ENCODE results near the gene FOXJ2.

- TF ChIP-seq CTCF (IDR thresholded peaks at IDR 0.05) (no peak), POLR2A (IDR thresholded peaks at IDR 0.05) (no peak)
Observed at GRCh38 chr12:8087666-8088065, 55.1 kb downstream of the FOXJ2 start.
